Measurements from ENCODE around the gene TNFRSF1B.
"Not testable (repeated sequence)": the region's sequence is repeated elsewhere in the genome, so short reads cannot be mapped to it uniquely, and the experiment has no call there.

TNFRSF1B gene

DNA sequence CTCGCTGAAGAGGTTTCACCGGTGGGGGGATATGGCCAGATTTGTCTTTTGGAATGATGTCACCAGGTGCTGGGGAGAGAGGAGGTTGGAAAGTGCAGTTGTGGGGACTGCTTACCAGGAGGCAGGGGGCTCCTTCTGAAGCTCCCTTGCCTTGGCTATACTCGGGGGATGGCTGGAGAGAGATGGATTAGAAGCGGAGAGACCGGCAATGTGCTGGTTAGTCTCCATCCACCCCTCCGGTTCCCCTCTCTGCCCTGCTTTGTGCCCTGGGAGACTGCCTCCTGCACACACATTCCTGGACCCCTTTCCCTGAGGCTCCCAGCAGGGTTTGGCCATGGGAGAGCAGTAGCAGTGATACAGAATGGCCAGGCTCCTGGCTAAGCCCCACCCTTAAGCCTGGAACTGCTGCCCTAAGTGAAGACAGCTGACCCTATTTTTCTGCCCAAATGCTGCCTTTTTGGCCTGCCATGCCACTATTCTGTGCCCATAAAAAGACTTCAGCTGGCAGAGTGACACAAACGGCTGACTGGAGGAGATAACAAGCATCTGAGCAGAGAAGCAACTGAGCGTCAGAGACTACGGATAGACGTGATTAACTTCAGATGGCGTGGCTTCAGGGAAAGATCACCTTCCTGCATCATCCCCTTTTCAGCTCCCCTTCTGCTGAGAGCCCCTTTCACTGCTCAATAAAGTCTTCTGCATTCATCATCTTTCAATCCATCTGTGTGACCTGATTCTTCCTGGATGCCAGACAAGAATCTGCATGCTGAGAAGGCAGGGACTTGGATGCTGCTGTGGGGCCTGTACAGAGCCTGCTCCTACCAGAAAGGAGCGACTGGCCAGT, 48.5 kb downstream of the TNFRSF1B start:
- no peak for DNase-seq (ENCODE audit: low spot score)

GRCh38 chr1:12219800-12220199, 53.0 kb downstream of the TNFRSF1B start:
- no peak for DNase-seq (ENCODE audit: low spot score)

GRCh38 chr1:12220890-12221289, 54.1 kb downstream of the TNFRSF1B start:
- no peak for DNase-seq (ENCODE audit: low spot score)

DNA sequence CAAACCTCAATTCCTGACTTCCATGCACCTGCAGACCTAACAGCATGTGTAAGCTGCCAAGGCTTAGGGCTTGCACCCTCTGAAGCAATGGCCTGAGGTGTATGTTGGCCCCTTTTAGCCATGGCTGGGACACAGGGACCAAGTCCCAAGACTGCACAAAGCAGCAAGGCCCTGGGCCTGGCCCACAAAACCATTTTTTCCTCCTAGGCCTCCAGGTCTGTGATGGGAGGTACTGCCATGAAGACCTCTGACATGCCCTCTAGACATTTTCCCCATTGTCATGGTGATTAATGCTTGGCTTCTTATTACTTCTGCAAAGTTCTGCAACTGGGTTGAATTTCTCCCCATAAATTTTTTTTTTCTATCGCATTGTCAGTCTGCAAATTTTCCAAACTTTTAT, 55.9 kb downstream of the TNFRSF1B start:
- not testable (repeated sequence) for DNase-seq (ENCODE audit: low spot score)

DNA sequence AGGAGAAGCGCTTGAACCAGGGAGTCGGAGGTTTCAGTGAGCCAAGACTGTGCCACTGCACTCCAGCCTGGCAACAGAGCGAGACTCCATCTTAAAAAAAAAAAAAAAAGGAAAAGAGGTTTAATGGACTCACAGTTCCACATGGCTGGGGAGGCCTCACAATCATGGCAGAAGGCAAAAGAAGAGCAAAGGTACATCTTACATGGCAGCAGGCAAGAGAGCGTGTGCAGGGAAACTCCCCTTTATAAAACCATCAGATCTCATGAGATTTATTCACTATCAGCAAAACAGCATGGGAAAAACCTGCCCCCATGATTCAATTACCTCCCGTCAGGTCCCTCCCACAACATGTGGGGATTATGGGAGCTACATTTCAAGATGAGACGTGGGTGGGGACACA, 57.3 kb downstream of the TNFRSF1B start:
- not testable (repeated sequence) for DNase-seq (ENCODE audit: low spot score)

- no peak for DNase-seq (ENCODE audit: low spot score)
Measured at GRCh38 chr1:12228979-12229378, 62.2 kb downstream of the TNFRSF1B start.

- DNase-seq (ENCODE audit: low spot score) = no peak
Measured at GRCh38 chr1:12229386-12229834, 62.6 kb downstream of the TNFRSF1B start.

- peak; percentile 59 for DNase-seq (ENCODE audit: low spot score)
Measured at GRCh38 chr1:12229835-12230548, 63.2 kb downstream of the TNFRSF1B start, which contains the start of gene VPS13D. TSS of gene VPS13D (plus strand) at chr1:12230030. CDS start at chr1:12234267, 4,237 bp downstream.

DNA sequence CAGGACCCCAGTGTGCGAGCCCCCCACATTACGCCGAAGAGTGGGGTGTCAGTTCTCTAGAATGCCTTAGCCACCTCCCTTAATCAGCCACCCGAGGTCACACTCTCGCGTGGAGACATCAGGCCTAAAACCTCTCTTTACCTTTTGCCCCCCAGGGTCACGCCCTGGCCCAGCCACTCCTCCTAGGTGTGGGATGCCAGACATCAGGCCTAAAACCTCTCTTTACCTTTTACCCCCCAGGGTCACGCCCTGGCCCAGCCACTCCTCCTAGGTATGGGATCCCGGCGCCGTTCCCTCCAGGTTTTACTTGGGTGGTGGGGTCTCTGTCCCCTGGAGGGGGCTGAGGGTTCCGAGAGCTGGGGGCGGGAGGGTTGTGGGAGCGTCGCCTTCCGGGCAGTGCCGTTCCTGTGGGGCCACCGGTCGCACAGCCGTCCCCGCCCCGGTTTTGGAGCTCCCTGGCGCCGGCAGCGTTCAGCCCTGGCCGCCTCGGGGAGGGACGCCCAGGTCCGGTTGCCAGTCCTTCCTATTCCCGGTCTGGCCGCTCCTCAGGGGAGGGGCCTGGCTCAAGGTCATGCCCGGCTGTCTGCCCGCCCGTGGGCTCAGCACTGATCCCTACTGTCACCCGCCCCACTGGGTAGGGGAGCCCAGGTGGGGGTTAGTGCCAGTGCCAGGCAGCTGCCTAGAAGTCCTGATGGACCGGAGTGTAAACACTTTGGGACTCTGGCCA, 63.9 kb downstream of the TNFRSF1B start:
- DNase-seq (ENCODE audit: low spot score) = no peak

GRCh38 chr1:12231276-12231595, 64.4 kb downstream of the TNFRSF1B start:
- no peak for DNase-seq (ENCODE audit: low spot score)

- DNase-seq (ENCODE audit: low spot score) = no peak
Measured at GRCh38 chr1:12232221-12232620, 65.4 kb downstream of the TNFRSF1B start.

- no peak for DNase-seq (ENCODE audit: low spot score)
Measured at GRCh38 chr1:12244078-12244477, 77.3 kb downstream of the TNFRSF1B start.

- DNase-seq (ENCODE audit: low spot score) = no peak
Measured at GRCh38 chr1:12244585-12244984, 77.8 kb downstream of the TNFRSF1B start.

- no peak for DNase-seq (ENCODE audit: low spot score)
Measured at GRCh38 chr1:12245116-12245515, 78.3 kb downstream of the TNFRSF1B start.

DNA sequence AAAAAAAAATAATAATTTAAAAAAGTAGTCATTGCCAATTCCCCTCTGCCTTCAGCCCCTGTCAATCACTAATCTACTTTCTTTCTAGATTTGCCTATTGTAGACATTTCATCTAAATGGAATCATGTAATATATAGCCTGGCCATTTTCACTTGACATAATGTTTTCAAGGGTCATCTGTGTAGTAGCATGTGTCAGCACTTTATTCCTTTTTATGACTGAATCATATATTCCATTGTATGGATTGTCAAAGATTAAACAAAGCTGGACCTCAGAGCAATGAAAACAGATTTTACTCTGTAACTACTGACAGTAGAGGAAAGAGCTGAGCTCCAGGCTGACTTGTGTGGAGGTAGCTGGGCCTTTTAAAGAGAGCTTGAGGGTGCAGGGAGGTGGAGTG, 78.9 kb downstream of the TNFRSF1B start:
- no peak for DNase-seq (ENCODE audit: low spot score)

DNA sequence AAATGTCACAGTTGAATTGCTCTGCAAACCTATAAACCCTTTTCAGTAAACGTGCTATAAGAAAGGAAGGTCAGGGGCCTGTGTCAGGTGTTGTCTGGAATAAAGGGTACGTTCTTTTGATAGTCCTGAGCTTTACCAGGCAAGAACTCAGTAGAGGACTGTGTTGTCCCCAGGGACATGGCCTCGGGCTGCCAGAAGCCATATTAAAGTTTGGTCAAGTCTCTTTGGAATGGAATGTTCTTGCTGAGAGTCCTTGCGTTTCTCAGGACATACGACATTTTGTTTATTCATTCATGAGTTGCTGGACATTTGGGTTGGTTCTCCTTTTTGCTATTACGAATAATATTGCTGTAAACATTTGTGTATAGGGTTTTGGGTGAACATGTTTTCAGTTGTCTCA, 79.8 kb downstream of the TNFRSF1B start:
- no peak for DNase-seq (ENCODE audit: low spot score)

DNA sequence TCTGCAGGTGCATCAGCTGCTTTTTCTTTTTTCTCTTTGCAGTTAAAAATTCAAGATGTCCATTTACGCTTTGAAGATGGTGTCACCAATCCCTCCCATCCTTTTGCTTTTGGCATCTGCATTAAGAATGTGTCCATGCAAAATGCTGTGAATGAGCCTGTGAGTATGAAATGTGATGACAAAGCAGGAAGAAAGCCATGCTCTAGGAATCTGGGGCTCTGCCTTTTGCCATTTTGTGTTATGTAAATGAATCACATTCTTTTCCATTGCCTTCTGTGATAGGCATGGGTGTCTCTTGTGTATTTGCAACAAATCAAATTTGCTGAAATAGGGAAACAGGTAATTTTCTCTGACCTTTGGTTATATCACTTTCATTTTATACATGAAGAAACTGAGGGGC, 82.4 kb downstream of the TNFRSF1B start:
- no peak for DNase-seq (ENCODE audit: low spot score)

DNA sequence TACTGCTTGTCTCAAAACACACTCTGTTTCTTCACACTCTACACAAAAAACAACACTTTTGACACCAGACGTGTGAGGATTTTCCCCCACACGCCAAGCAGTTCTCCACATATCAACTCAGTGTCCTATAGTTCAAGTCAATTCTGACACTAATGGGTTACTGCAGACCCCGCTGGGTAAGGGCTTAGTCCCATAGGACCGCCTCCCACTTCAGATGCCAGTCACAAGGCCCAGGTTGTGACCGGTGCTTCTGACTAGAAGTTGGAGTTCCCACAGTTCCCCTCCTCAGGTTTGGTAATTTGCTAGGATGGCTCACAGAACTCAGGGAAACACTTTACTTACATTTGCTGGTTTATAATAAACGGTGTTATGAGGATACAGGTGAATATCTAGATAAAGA, 83.0 kb downstream of the TNFRSF1B start:
- no peak for DNase-seq (ENCODE audit: low spot score)

GRCh38 chr1:12251442-12251841, 84.7 kb downstream of the TNFRSF1B start:
- DNase-seq (ENCODE audit: low spot score) = no peak

- DNase-seq (ENCODE audit: low spot score) = no peak
Measured at GRCh38 chr1:12255913-12256312, 89.1 kb downstream of the TNFRSF1B start.

DNA sequence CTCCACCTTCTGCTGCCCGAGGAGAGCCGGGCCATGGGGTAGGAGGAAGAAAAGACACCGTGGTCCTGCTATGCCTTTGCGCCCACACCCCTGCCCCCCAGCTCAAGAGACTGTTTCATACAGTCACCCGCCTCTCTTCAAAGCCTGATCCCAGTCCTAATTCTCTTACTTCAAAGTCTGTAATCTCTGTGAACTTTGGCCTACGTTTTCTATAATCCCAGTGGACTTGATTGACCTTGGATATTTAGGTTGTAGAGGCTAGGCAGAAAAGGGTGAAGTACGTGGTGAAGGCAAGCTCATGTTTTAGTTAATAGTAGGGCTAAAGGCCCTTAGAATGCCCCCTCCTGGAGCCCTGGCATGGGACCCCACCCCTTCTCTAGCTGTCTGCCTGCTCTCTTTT, 91.5 kb downstream of the TNFRSF1B start:
- no peak for DNase-seq (ENCODE audit: low spot score)

All from SK-N-DZ (cell line).